Mesothelial cell of epicardium (in vitro differentiated cells): ENCODE results near the gene RNF150. TPM values are rescaled to one million over a fixed set of nuclear protein-coding genes. Genes with fewer than 3 reads are reported as not detected.
A peak's percentile ranks its signal among the peaks of the same experiment; 100 is the strongest.

Experiments used
- DNase-seq, 2 experiments: peaks; one replicate each; pipeline ENCODE4 v3.0.0; 2021; ENCODE audit warnings: low spot score in 2 of 2; ENCODE audit not compliant: unreplicated experiment in 2 of 2
- H3K27ac Mint-ChIP-seq: 2 replicates; pipeline ENCODE4 v1.8.0; 2021; ENCODE audit warnings: mixed read lengths
- H3K27me3 Mint-ChIP-seq: 2 replicates; pipeline ENCODE4 v1.8.0; 2021; ENCODE audit warnings: low read depth, mixed read lengths
- H3K36me3 Mint-ChIP-seq: 2 replicates; pipeline ENCODE4 v1.8.0; 2021; ENCODE audit warnings: mixed read lengths
- H3K4me1 Mint-ChIP-seq: 2 replicates; pipeline ENCODE4 v1.8.0; 2021; ENCODE audit warnings: mixed read lengths
- H3K4me3 Mint-ChIP-seq: 2 replicates; pipeline ENCODE4 v1.8.0; 2021; ENCODE audit warnings: mild to moderate bottlenecking, moderate library complexity, mixed read lengths
- H3K9me3 Mint-ChIP-seq: 2 replicates; pipeline ENCODE4 v1.8.0; 2021; ENCODE audit warnings: mixed read lengths
- CTCF ChIP-seq: fragments of 200-600 bp; sonication (generic); IDR thresholded peaks from one replicate; pipeline ENCODE4 v1.5.0; 2021; ENCODE audit warnings: antibody characterized with exemption; ENCODE audit not compliant: unreplicated experiment
- total RNA-seq: library from RNA; stranded (reverse); gene quantifications from 3 replicates; pipeline ENCODE4 v1.2.1, GENCODE V29; 2021

The RNF150 gene
- total RNA-seq, result 38.5 to 40.7 TPM (median 40.1 TPM) in 3 replicates

GRCh38 chr4:141133146-141133998, at the start of gene RNF150:
Gene RNF150, minus strand, starts transcription at chr4:141133469.
- peak within 1 kb of the TSS; percentile 91 for H3K4me3 Mint-ChIP-seq
- peak; percentile 54 to 80 for DNase-seq
- peaks cover 32% of the 10 kb centered on the region for H3K4me1 Mint-ChIP-seq
- H3K9me3 Mint-ChIP-seq, result no peaks in the 10 kb centered on the region
- H3K27ac Mint-ChIP-seq, result peak within 1 kb of the TSS; percentile 90
- TF ChIP-seq CTCF, result peak; percentile 66
- H3K36me3 Mint-ChIP-seq, result peaks cover 3% of the 10 kb centered on the region
- H3K27me3 Mint-ChIP-seq, result peaks cover 36% of the 10 kb centered on the region

DNA sequence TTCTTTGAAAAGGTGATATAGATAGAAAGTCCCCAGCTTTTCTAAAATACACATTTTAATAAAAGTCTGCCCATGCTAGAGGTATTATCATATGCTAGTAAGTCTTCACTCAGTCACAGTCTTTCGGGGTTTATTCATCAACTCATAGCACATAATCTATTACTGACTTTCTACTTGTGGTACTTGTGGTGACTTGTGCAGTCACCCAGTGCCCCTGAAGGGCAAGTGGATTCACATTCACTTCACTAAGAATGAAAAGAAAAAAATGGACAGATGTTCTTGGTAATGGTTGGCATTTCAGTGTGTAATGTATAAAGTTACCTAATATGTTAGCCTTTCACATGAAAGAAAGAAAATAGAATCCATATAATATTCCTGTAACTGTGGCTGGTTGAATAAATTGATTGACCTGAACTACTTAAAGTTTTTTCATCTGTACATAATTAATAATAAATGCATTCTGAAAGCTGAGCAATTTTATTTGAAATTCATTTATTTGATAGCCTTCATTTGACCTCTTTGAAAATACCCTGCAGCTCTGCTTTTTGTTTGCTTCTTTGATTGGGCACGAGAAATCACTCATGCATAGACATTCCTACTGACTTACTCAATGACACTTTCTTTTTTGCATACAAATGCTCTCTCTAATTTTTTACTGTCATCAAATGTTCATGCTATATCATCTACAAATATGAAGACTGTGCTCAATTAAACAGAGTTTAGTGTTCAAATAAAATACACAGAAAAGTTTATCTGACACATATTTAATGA, 47.9 kb upstream of the RNF150 start:
- DNase-seq, result no peak
- Mint-ChIP-seq H3K36me3 (no peaks in the 10 kb centered on the region), H3K4me3 (no peak overlapping the region), H3K9me3 (peaks cover 17% of the 10 kb centered on the region), H3K27me3 (peaks cover 23% of the 10 kb centered on the region), H3K4me1 (peaks cover 8% of the 10 kb centered on the region), H3K27ac (no peak overlapping the region)
- TF ChIP-seq CTCF, result no peak

- H3K36me3 Mint-ChIP-seq, result no peaks in the 10 kb centered on the region
- peaks cover 10% of the 10 kb centered on the region for H3K9me3 Mint-ChIP-seq
- peaks cover 16% of the 10 kb centered on the region for H3K27me3 Mint-ChIP-seq
Observed at GRCh38 chr4:141179474-141180373, 46.5 kb upstream of the RNF150 start.

GRCh38 chr4:141177171-141177570, 43.9 kb upstream of the RNF150 start:
- DNase-seq, result no peak
- TF ChIP-seq CTCF, result no peak
- peaks cover 4% of the 10 kb centered on the region for H3K9me3 Mint-ChIP-seq
- no peak overlapping the region for H3K27ac Mint-ChIP-seq
- H3K27me3 Mint-ChIP-seq, result peaks cover 10% of the 10 kb centered on the region
- no peak overlapping the region for H3K4me3 Mint-ChIP-seq
- H3K4me1 Mint-ChIP-seq, result peaks cover 8% of the 10 kb centered on the region
- no peaks in the 10 kb centered on the region for H3K36me3 Mint-ChIP-seq

More at GRCh38 chr4:141179474-141180373, 46.5 kb upstream of the RNF150 start:
- no peak overlapping the region for H3K4me3 Mint-ChIP-seq
- H3K4me1 Mint-ChIP-seq, result peaks cover 8% of the 10 kb centered on the region
- no peak for DNase-seq
- no peak overlapping the region for H3K27ac Mint-ChIP-seq
- no peak for TF ChIP-seq CTCF

- no peak for DNase-seq
- Mint-ChIP-seq H3K36me3 (no peaks in the 10 kb centered on the region), H3K4me3 (no peak overlapping the region), H3K27ac (no peak overlapping the region), H3K4me1 (peaks cover 1% of the 10 kb centered on the region), H3K9me3 (peaks cover 4% of the 10 kb centered on the region), H3K27me3 (peaks cover 11% of the 10 kb centered on the region)
- no peak for TF ChIP-seq CTCF
Observed at GRCh38 chr4:141174457-141174856, 41.2 kb upstream of the RNF150 start.
